Activated effector memory CD4-positive, alpha-beta T cell treated with Interleukin-2 at 50 U/mL for 16 hours (primary cell): ENCODE data around the gene HSPA5.
"Not testable (repeated sequence)": the region's sequence is repeated elsewhere in the genome, so short reads cannot be mapped to it uniquely, and the experiment has no call there.

Source experiments
- DNase-seq: peaks from one replicate; pipeline ENCODE4 v3.0.0-alpha.2; 2020

HSPA5 gene

DNA sequence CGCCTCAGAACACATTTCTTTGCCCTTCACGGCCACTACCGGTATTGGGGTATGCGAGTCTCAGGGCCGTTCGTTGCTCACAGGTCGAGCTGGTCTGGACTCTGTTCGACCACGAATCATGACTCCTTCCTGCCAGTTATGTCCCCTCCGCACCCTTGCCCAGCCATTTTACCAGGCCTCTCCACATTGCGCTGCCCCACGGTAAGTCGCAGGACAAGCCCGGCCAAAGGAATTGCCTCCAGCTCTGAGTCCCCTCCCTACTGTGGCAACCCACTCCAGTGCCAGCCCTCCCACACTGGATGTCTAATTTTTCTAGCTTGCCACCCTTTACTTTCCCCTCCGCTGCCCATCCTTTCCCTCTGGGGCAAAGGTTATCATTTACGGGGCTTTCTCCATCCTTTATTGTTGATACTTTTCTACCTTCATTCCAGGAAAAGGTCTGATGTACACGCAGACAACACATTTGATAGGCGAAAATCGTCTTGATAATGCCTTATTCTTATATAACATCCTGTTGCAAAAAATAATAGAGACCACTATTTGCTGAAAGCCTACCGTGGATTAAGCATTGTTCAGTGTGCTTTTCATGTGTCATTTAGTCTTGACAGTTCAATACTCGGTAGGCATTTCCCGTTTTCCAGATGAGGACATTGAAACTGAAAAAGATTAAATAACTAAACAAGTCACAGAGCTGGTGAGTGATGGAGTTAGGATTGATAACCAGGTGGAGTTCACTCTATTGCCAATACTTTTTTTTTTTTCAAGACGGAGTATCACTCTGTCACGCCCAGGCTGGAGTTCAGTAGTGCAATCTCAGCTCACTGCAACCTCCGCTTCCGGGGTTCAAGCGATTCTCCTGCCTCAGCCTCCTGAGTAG, 958 bp upstream of the HSPA5 start:
- DNase-seq: no peak

DNA sequence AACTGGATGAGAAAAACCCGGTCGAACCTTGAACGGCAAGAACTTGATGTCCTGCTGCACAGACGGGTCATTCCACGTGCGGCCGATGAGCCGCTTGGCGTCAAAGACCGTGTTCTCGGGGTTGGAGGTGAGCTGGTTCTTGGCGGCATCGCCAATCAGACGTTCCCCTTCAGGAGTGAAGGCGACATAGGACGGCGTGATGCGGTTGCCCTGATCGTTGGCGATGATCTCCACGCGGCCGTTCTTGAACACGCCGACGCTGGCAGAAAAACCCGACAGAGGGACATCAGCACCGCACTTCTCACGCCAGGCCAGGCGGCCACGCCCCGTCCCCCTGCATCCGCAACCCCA, 519 bp downstream of the HSPA5 start:
- DNase-seq: no peak

DNA sequence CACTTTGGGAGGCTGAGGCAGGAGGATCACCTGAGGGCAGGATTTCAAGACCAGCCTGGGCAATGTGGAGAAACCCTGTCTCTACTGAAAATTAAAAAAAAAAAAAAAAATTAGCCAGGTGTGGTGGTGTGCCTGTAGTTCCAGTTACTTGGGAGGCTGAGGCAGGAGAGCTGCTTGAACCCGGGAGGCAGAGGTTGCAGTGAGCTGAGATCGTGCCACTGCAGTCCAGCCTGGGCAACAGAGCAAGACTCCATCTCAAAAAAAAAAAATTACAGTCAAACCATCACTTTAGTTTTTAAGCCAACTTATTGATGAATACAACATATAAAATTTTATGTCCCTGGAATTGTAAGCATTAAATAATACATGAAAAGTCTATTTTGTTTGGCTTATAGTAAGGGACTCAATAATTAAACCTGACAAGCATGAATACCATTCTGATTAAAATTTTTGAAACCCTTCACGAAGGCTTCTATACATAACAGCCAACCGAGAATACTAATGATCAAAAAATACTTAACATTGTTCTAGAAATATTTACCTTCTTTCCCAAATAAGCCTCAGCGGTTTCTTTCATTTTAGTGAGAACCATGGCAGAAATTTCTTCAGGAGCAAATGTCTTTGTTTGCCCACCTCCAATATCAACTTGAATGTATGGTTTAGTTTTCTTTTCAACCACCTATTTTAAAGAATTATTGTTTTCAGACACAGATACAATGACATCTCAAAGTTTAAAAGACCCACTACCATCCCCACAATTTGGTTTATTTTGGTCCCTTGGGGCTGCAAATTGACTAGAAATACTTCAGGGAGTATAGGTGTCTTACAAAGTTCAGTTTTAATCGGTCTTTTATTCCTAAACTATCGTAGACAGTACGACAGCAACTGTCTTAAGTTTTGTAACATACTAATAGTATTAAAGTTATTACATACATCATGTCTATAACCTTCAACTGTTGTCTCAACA, 1.2 kb downstream of the HSPA5 start:
- no peak for DNase-seq

DNA sequence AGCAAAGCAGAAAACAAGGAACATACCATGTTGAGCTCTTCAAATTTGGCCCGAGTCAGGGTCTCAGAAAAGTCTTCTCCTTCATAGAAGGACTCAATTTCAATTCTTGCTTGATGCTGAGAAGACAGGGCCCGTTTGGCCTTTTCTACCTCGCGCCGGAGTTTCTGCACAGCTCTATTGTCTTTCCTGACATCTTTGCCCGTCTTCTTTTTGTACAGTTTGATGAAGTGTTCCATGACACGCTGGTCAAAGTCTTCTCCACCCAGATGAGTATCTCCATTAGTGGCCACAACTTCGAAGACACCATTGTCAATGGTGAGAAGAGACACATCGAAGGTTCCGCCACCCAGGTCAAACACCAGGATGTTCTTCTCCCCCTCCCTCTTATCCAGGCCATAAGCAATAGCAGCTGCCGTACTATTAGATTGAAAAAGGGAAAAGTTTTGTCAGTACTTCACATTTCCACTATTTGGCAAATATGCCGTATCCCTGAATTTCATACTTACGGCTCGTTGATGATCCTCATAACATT, 2.2 kb downstream of the HSPA5 start:
- DNase-seq: no peak

DNA sequence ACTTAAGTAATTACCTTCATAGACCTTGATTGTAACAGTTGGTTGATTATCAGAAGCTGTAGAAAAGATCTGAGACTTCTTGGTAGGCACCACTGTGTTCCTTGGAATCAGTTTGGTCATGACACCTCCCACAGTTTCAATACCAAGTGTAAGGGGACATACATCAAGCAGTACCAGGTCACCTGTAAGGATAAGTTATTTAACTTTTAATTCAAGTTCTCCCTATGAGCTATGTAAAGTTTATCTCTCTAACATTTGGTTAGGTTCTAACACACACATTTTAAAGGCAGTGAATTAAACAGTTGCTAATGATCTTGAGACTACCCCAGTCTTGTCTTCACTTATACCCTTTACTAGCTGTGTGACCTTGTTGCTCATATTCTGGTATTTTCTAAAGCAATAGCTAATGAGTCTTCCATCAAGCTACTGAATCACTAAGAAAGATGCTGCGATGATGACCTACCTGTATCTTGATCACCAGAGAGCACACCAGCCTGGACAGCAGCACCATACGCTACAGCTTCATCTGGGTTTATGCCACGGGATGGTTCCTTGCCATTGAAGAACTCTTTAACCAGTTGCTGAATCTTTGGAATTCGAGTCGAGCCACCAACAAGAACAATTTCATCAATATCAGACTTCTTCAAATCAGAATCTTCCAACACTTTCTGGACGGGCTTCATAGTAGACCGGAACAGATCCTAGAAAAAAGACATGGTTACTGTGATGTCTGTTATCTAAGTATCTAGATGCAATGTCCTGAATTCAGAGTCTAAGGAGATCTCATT, 2.8 kb downstream of the HSPA5 start:
- DNase-seq: no peak

DNA sequence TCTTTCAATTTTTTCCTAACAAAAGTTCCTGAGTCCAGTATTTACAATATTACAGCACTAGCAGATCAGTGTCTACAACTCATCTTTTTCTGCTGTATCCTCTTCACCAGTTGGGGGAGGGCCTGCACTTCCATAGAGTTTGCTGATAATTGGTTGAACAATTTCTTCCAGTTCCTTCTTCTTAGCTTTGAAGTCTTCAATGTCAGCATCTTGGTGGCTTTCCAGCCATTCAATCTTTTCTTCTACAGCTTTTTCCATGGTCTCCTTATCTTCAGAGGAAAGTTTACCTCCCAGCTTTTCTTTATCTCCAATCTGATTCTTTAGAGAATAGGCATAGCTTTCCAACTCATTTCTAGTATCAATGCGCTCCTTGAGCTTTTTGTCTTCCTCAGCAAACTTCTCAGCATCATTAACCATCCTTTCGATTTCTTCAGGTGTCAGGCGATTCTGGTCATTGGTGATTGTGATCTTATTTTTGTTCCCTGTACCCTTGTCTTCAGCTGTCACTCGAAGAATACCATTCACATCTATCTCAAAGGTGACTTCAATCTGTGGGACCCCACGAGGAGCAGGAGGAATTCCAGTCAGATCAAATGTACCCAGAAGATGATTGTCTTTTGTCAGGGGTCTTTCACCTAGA, 4.5 kb downstream of the HSPA5 start:
- DNase-seq: not testable (repeated sequence)

DNA sequence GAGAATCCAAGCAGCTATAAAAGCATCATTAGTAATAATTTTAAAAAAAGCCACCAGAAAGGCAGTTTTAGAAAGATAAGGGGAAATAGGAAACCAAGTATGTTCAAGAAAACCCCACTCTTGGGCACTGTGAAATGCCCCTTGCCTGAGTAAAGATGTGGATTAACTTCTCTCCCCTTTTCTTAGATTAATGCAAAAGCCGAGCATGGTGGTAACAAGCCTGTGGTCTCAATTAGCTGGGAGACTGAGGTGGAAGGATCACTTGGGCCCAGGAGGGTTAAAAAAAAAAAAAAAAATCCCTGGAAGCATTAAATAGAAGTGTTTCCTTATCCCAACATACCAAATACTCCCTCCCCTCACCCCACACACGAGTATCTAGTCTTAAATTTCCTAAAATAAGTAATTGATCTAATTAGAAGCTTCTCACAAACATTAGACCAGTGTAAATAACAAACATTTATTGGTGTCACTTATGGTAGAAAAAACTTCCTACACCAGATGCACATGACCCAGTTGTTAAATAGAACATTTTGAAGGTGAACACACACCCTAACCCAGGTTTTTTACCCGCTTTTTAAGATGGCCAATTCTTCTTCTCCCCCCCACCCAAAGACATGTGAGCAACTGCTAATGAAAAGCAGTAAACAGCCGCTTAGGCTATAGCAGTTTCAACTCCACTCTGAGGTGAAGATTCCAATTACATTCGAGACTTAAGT, 5.2 kb downstream of the HSPA5 start:
- DNase-seq: no peak

DNA sequence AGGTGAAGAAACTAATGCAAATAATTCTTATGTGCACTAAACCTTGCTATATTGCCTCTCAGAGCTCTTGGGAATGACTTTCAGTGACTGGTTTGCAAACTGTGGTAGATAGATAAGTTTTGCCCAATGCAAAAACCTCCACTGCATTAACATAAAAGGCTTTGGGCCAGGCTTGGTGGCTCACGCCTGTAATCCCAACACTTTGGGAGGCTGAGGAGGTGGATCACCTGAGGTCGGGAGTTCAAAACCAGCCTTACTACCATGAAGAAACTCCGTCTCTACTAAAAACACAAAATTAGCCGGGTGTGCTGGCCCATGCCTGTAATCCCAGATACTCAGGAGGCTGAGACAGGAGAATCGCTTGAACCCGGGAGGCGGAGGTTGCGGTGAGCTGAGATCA, 7.0 kb downstream of the HSPA5 start:
- not testable (repeated sequence) for DNase-seq

DNA sequence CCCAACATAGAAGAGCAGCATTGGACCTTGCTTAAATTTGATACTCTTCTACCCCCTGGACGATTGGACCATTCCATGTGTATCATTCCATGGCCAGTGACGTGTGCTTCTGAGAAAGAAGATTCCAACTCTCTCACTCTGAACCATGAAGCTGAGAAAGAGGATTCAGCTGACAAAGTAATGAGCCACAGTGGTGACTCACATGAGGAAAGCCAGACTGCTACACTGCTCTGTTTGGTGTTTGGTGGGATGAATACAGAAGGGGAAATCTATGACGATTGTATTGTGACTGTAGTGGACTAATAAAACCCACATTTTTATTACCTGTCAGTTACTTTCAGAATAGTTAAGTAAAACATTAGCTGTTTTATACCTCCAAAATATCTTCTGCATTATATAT, 7.5 kb downstream of the HSPA5 start:
- DNase-seq: no peak

DNA sequence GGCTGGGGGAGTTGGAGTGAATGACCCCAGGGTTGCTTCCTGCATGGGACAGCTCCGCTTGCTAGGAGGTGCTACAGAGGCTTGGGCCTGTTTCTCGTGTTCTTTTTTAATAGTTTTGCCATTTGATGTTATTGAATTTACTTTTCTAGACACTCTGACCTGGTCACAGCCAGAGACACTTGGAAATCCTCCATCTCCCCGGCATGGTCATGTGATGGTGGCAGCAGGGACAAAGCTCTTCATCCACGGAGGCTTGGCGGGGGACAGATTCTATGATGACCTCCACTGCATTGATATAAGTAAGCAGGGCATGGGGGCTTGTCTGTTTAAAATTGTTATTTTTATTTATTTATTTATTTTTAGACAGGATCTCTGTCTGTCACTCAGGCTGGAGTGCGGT, 13.4 kb downstream of the HSPA5 start:
- DNase-seq: no peak

DNA sequence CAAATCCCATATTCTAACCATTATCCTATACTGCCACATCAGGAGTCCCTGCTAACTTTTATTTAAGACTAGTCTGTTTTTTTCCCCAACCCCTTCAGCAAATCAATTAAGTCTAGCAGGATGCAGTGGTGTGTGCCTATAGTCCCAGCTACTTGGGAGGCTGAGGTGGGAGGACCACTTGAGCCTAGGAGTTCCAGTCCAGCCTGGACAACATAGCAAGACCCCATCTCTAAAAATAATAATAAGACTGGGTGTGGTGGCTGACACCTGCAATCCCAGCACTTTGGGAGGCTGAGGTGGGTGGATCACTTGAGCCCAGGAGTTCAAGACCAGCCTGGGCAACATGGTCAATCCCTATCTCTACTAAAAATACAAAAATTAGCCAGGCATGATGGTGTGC, 16.3 kb downstream of the HSPA5 start:
- DNase-seq: not testable (repeated sequence)

DNA sequence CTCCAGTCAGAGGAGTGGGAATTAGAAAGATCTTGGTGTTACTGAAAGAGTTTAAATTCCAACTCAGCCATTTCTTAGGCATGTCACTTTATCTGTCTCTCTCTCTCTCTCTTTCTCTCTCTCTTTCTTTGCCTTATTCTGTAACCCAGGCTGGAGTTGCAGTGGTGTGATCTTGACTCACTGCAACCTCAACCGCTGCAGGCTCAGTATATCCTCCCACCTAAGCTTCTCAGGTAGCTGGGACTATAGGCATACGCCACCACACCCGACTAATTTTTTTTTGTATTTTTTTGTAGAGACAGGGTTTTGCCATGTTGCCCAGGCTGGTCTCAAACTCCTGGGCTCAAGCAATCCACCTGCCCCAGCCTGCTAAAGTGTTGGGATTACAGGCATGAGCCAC, 22.5 kb downstream of the HSPA5 start:
- no peak for DNase-seq

DNA sequence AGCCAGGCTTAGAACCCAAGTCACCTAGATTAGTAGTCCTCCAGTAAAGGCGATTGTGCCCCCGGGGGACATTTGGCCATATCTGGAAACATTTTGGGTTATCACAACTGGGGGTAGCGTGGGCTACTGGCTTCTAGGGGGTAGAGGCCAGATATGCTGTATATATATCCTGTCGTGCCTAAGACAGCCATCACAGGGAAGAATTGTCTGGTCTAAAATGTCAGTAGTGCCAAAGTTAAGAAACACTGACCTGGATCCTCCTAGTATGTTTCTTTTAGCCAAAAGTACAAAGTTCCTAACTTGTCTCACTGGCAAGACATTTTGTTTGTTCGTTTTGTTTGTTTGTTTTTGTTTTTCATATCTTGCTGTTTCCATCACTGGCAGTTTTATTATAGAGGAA, 27.0 kb downstream of the HSPA5 start:
- DNase-seq: no peak

DNA sequence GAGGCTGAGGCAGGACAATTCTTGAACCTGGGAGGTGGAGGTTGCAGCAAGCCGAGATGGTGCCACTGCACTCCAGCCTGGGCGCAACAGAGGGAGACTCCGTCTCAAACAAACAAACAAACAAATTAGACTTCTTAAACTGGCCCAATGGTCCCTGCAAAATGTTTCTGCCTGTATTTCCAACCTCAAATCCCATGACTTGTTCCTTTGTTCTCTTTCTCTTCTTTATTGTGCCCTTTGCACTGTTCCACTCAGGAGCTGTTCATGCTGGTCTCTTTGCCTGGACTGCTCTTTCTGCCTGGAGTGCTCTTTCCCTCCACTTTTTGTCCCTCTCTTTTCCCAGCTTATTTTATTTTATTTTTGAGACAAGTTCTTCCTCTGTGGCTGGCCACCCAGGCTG, 36.7 kb downstream of the HSPA5 start:
- DNase-seq: no peak

DNA sequence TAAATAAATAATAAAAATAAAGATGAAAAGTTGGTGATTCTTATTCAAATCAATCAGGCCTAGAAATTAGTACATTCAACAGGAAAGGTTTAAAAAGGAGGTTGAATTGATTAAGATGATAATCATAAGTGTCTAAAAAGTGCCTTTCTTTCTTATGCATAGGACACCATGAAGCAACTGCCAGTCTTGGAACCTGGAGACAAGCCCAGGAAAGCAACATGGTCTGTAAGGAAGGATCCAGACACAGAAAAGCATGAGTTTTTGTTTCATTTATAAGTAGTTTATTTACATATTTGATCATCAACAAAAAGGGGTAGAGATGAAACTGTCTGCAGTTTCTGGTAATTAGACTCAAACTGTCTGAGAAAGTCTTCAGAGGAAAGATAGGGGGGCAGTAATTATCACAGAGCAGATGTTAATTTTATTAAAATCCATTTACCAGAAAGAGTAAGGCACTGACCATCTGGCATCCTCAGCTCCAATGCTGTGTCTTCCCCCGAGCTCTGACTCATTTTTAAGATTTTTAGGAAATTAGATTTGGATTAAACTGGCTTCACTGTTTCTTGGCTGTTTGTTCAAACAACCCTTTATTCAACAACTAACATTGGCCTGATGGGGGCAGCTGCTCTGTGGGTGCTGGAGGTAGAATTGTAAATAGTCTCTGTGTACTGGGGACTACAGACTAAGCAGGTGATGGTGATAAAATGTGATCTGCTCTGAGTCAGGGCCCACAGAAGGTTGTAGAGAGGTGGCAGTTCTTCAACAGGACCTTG, 38.1 kb downstream of the HSPA5 start:
- no peak for DNase-seq

DNA sequence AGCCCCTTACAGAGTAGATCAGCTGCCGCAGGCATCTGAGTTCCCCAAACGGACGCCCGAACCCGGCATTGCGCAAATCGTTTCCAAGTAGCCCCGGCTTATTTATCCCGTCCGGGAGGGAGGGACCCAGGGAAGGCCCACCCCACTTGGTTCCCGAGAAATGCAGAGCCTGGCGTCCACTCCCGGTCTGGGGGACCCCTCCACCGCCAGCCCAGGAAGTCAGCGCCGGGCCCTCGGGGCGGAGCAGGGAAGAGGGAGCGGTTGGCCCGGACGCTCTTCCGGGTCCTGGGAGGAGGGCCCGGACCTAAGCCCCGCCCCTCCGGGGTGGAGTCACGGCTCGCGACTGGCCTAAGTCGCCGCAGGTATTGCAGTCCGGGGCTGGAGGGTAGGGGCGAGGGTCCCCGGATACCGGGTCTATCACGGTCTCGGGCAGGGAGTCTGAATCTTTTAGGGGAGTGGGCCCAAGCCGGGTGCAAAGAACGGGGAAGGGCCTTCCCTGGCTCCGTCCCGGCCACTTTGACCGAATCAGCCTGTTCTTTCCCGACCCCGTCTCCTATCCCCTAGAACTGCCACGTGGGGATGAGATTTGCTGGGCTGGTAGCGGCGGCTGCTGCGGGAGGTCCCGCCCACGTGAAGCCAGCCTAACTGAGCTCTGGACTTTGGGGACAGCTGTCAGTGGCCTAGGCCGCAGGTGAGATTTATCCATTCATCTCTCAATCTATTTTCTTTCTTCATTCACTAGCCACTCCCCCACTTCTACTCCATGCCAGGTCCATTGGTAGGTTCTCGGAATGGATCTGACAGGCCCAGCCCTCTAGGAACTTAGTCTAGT, 40.7 kb downstream of the HSPA5 start, which contains the start of gene RABEPK:
TSS of gene RABEPK (plus strand) at position 327 of the 832 bp plus-strand sequence. CDS start 2,472 bp downstream, outside the sequence.
- DNase-seq: peak; percentile 83

DNA sequence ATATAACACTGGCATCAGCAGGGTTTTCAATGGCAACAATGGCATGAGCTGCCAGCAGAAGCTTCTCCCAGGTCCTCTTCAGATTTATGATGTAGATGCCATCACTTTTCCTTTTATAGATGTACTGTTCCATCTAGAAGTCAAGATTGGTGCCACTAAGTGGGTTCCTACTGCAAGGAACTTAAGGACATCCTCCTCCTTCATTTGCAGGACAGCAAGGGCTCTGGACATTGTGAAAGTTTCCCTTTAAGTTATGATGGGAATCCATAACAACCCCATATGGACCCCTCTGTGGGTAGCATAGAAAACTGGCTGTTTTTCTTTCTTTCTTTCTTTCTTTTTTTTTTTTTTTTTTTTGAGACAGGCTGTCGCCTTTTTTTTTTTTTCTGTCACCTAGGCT, 45.6 kb downstream of the HSPA5 start:
- DNase-seq: not testable (repeated sequence)

DNA sequence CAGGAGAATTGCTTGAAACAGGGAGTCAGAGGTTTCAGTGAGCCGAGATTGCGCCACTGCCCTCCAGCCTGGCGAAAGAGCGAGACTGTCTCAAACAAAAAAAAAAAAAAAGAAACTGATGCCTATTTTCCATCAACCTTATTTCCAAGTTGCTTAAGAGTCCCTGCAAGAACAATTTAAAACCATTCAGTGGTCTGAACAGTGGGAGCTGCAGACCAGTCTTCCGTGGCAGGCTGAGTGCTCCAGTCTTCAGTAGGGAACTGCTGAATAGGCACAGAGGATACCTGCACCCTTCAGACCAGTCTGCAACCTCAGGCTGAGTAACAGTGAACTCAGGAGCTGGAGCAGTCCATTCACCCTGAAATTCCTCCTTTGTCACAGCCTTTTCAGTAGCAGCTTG, 46.7 kb downstream of the HSPA5 start:
- DNase-seq: not testable (repeated sequence)

DNA sequence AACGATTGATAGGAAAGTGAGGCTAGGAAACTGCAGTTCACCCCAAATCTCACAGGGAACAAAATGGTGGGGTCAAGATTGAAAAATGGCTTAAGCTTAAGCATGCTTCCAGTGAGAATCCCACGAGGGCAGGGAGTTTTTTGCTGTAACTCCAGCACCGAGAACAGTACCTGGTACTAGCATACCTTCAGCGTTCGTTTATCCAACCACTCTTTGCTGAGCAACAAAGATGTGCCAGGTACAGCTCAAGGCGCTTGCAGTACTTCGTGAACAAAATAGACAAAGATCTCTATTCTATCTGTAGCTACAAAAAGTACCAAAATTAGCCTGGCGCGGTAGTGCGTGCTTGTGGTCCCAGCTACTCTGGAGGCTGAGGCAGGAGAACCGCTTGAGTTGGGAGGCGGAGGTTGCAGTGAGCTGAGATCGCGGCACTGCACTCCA, 50.8 kb downstream of the HSPA5 start:
- DNase-seq: peak; percentile 4
